Mucosa of rectum (tissue), 2 donors: Measurements from ENCODE around the gene PDIA5.
"Not testable (repeated sequence)": the region's sequence is repeated elsewhere in the genome, so short reads cannot be mapped to it uniquely, and the experiment has no call there.

ENCODE experiments used
- H3K27ac ChIP-seq, 2 donors: one replicate each; pipeline ENCODE4 v1.7.0; 2013; ENCODE audit warnings: inconsistent platforms in 2 of 2, low read depth in 2 of 2, low read length in 2 of 2
- H3K27me3 ChIP-seq, 2 donors: one replicate each; pipeline ENCODE4 v1.7.0; 2013; ENCODE audit warnings: low read length in 2 of 2; ENCODE audit not compliant: control insufficient read depth in 2 of 2, insufficient read depth in 2 of 2
- H3K36me3 ChIP-seq, 2 donors: one replicate each; pipeline ENCODE4 v1.7.0; 2013; ENCODE audit warnings: low read length in 2 of 2; ENCODE audit not compliant: control insufficient read depth in 2 of 2, insufficient read depth in 2 of 2
- H3K4me1 ChIP-seq, 2 donors: one replicate each; pipeline ENCODE4 v1.7.0; 2013; ENCODE audit warnings: low read length in 2 of 2, mild to moderate bottlenecking in 1 of 2; ENCODE audit not compliant: control insufficient read depth in 2 of 2, insufficient read depth in 2 of 2
- H3K4me3 ChIP-seq, 2 donors: one replicate each; pipeline ENCODE4 v1.7.0; 2013; ENCODE audit warnings: low read length in 2 of 2
- H3K9ac ChIP-seq, 2 donors: one replicate each; pipeline ENCODE4 v1.7.0; 2013; ENCODE audit warnings: low read length in 2 of 2, low read depth in 1 of 2, mild to moderate bottlenecking in 1 of 2
- H3K9me3 ChIP-seq, 2 donors: one replicate each; pipeline ENCODE4 v1.7.0; 2013; ENCODE audit warnings: low read length in 2 of 2; ENCODE audit not compliant: control insufficient read depth in 2 of 2
- donor health status: healthy.
- donor health status: Normal muscosa, but diverticular disease.

Gene PDIA5

GRCh38 chr3:123110976-123111615, 44.3 kb downstream of the PDIA5 start:
- no peak overlapping the region for H3K9ac ChIP-seq
- no peak overlapping the region for H3K27ac ChIP-seq
- H3K4me1 ChIP-seq, result no peaks in the 10 kb centered on the region
- no peaks in the 10 kb centered on the region for H3K9me3 ChIP-seq
- H3K4me3 ChIP-seq, result no peak overlapping the region
- peaks cover 37 to 41% of the 10 kb centered on the region in 2 donors for H3K36me3 ChIP-seq
- H3K27me3 ChIP-seq, result no peaks in the 10 kb centered on the region

GRCh38 chr3:123111640-123112039, 44.8 kb downstream of the PDIA5 start:
- no peaks in the 10 kb centered on the region for H3K4me1 ChIP-seq
- H3K9me3 ChIP-seq, result no peaks in the 10 kb centered on the region
- H3K36me3 ChIP-seq, result peaks cover 40 to 42% of the 10 kb centered on the region in 2 donors
- no peak overlapping the region for H3K27ac ChIP-seq
- no peak overlapping the region for H3K9ac ChIP-seq
- H3K4me3 ChIP-seq, result no peak overlapping the region
- H3K27me3 ChIP-seq, result no peaks in the 10 kb centered on the region

GRCh38 chr3:123112232-123112631, 45.4 kb downstream of the PDIA5 start:
- Histone ChIP-seq H3K4me1 (no peaks in the 10 kb centered on the region), H3K4me3 (no peak overlapping the region), H3K27me3 (no peaks in the 10 kb centered on the region), H3K36me3 (peaks cover 37 to 42% of the 10 kb centered on the region in 2 donors), H3K9ac (no peak overlapping the region), H3K27ac (no peak overlapping the region), H3K9me3 (no peaks in the 10 kb centered on the region)

- not testable (repeated sequence) for H3K27me3 ChIP-seq, H3K4me3 ChIP-seq, H3K9me3 ChIP-seq, H3K9ac ChIP-seq, H3K27ac ChIP-seq, H3K4me1 ChIP-seq
- H3K36me3 ChIP-seq, result peaks cover 32 to 40% of the 10 kb centered on the region in 2 donors
Measured at GRCh38 chr3:123112656-123113055, 45.8 kb downstream of the PDIA5 start.

GRCh38 chr3:123113889-123114450, 47.1 kb downstream of the PDIA5 start:
- H3K36me3 ChIP-seq, result peaks cover 32 to 38% of the 10 kb centered on the region in 2 donors
- no peaks in the 10 kb centered on the region for H3K4me1 ChIP-seq
- no peaks in the 10 kb centered on the region for H3K27me3 ChIP-seq
- H3K9me3 ChIP-seq, result no peaks in the 10 kb centered on the region
- no peak overlapping the region for H3K9ac ChIP-seq
- H3K4me3 ChIP-seq, result no peak overlapping the region
- no peak overlapping the region for H3K27ac ChIP-seq

- Histone ChIP-seq H3K4me1 (no peaks in the 10 kb centered on the region), H3K27me3 (no peaks in the 10 kb centered on the region), H3K9ac (no peak overlapping the region), H3K4me3 (no peak overlapping the region), H3K27ac (no peak overlapping the region), H3K36me3 (peaks cover 34 to 39% of the 10 kb centered on the region in 2 donors), H3K9me3 (no peaks in the 10 kb centered on the region)
Measured at GRCh38 chr3:123116116-123116515, 49.3 kb downstream of the PDIA5 start.

- no peaks in the 10 kb centered on the region for H3K4me1 ChIP-seq
Measured at GRCh38 chr3:123119388-123119787, 52.6 kb downstream of the PDIA5 start.

GRCh38 chr3:123119802-123120201, 53.0 kb downstream of the PDIA5 start:
- H3K9me3 ChIP-seq, result no peaks in the 10 kb centered on the region
- H3K27me3 ChIP-seq, result no peaks in the 10 kb centered on the region
- no peak overlapping the region for H3K9ac ChIP-seq
- no peak overlapping the region for H3K27ac ChIP-seq
- H3K4me3 ChIP-seq, result no peak overlapping the region
- H3K36me3 ChIP-seq, result peaks cover 35 to 46% of the 10 kb centered on the region in 2 donors
- no peaks in the 10 kb centered on the region for H3K4me1 ChIP-seq

More at GRCh38 chr3:123119388-123119787, 52.6 kb downstream of the PDIA5 start:
- Histone ChIP-seq H3K4me3 (no peak overlapping the region), H3K9me3 (no peaks in the 10 kb centered on the region), H3K36me3 (peaks cover 37 to 46% of the 10 kb centered on the region in 2 donors), H3K27ac (no peak overlapping the region), H3K27me3 (no peaks in the 10 kb centered on the region), H3K9ac (no peak overlapping the region)

- no peak overlapping the region for H3K9ac ChIP-seq
- no peak overlapping the region for H3K4me3 ChIP-seq
- H3K9me3 ChIP-seq, result no peaks in the 10 kb centered on the region
- no peaks in the 10 kb centered on the region for H3K27me3 ChIP-seq
- no peak overlapping the region for H3K27ac ChIP-seq
- H3K36me3 ChIP-seq, result peaks cover 34 to 42% of the 10 kb centered on the region in 2 donors
- H3K4me1 ChIP-seq, result no peaks in the 10 kb centered on the region
Measured at GRCh38 chr3:123120573-123120972, 53.7 kb downstream of the PDIA5 start.

GRCh38 chr3:123122057-123122456, 55.2 kb downstream of the PDIA5 start:
- Histone ChIP-seq H3K27me3 (no peaks in the 10 kb centered on the region), H3K9me3 (no peaks in the 10 kb centered on the region), H3K36me3 (peaks cover 32 to 42% of the 10 kb centered on the region in 2 donors), H3K4me3 (no peak overlapping the region), H3K4me1 (no peaks in the 10 kb centered on the region), H3K9ac (no peak overlapping the region), H3K27ac (no peak overlapping the region)
